GM23338 (cell line): ENCODE results near the gene CLEC3B.

Source experiments
- CTCF ChIP-seq, 2 experiments: fragments of 200-600 bp in 1 of 2; sonication (generic) in 1 of 2; conservative IDR thresholded peaks; 2 replicates each; pipeline versions ENCODE4 v1.5.1 to v1.6.1; 2016 to 2017; ENCODE audit warnings: antibody characterized with exemption in 2 of 2, low read depth in 2 of 2, mild to moderate bottlenecking in 2 of 2, moderate library complexity in 1 of 2
- EZH2 ChIP-seq: fragments of 200-600 bp; sonication (generic); IDR thresholded peaks from one replicate; pipeline ENCODE4 v1.8.0; 2017; ENCODE audit warnings: antibody characterized with exemption, mild to moderate bottlenecking, low read depth; ENCODE audit not compliant: unreplicated experiment
- EZH2phosphoT487 ChIP-seq: fragments of 200-600 bp; sonication (generic); IDR thresholded peaks from one replicate; pipeline ENCODE4 v1.8.1; 2018; ENCODE audit warnings: antibody characterized with exemption; ENCODE audit not compliant: unreplicated experiment
- POLR2AphosphoS5 ChIP-seq: IDR thresholded peaks from 2 replicates; pipeline ENCODE4 v1.6.1; 2016; ENCODE audit warnings: antibody characterized with exemption, low read depth
- REST ChIP-seq: IDR thresholded peaks from one replicate; pipeline ENCODE4 v1.6.1; 2018; ENCODE audit warnings: antibody characterized with exemption; ENCODE audit not compliant: unreplicated experiment
- ZNF114 ChIP-seq: fragments of 250-450 bp; sonication (Bioruptor Pico); IDR thresholded peaks from 2 replicates; pipeline ENCODE4 v1.5.0; 2020; ENCODE audit warnings: mild to moderate bottlenecking, moderate library complexity
- ZNF331 ChIP-seq: fragments of 250-450 bp; sonication (Bioruptor Pico); IDR thresholded peaks from 2 replicates; pipeline ENCODE4 v1.5.0; 2020; ENCODE audit warnings: low read depth, mild to moderate bottlenecking, moderate library complexity

GRCh38 chr3:45079715-45080114, 53.6 kb downstream of the CLEC3B start:
- no peak for TF ChIP-seq REST
- no peak for TF ChIP-seq ZNF114 (CRISPR knock-in tag)
- TF ChIP-seq CTCF (conservative IDR thresholded peaks at IDR 0.05; ENCODE audit: low read depth in 2 of 2): no peak
- no peak for TF ChIP-seq POLR2AphosphoS5
- TF ChIP-seq EZH2: no peak
- TF ChIP-seq EZH2phosphoT487: no peak
- no peak for TF ChIP-seq ZNF331 (CRISPR knock-in tag)
